HG03135 (cell line): ENCODE results near the gene LRG1.
"Not testable (repeated sequence)": the region's sequence is repeated elsewhere in the genome, so short reads cannot be mapped to it uniquely, and the experiment has no call there.

Experiments
- ATAC-seq: cut with Tn5 transposase; IDR thresholded peaks from one replicate; pipeline ENCODE4 v1.9.1; 2021; ENCODE audit warnings: mild to moderate bottlenecking, moderate library complexity; ENCODE audit not compliant: unreplicated experiment

LRG1 gene

DNA sequence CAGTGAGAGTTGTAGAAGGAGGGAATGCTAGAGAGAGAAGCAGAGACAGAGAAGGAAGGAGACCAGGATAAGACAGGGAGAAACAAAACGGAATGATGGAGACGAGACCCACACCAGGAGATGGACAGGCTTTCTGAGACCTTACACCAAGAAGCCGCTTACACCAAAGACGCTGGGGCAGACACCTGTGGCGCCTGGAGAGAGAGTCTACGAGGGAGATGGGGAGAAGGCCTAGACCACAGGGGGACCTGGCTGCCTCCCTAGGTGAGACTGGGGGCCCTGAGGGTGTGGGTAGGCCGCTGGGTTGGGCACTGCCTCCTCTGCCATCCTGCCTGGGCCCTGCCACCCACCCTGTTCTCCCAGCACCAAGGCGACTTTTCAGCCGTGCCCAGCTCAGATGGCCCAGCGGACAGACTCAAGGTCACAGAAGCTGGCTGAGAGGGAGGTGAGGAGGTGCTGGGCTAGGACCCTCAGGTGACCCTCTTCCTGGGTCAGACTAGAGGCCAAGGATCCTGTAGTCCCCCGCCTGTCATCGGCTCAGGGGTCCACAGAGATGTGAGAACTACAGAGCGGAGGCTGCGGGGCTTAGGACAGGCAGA lies 9.8 kb downstream of the LRG1 start:
- no peak for ATAC-seq

DNA sequence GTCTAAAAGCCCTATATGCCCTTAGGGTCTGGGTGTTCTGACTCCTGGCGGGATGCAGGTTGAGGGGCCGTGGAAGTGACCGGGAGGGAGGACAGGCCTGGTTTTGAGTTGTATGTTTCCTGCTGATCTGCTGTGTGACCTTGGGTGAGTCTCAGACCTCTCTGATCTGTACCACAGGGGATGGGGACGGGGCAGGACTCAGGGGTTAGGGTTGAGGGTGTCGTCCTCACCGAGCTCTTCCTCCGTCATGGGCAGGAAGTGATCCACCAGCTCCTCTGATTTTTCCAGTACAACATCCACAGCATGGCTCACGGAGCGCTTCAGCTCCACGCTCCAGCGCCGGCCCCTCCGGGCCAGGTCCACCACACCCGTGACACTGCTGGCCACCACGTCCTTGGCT lies 11.0 kb downstream of the LRG1 start:
- no peak for ATAC-seq

- ATAC-seq = not testable (repeated sequence)
Observed at GRCh38 chr19:4527377-4527776, 12.5 kb downstream of the LRG1 start.

DNA sequence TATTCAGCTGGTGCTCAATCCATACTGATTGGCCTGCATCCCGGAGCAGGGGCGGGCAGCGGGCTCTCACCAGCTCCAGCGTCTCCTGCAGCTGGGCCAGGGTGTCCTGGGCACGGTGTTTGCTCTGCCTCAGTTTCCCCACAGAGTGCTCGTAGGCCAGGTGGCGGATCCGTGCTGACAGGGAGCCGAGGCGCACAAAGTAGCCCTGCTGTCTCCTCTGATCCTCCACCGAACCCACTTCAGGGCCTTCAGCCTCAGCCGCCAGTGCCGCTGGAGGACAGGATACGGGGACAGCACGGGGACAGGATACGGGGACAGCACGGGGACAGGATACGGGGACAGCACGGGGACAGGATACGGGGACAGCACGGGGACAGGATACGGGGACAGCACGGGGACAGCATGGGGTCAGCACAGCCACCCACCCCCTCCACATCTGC lies 14.3 kb downstream of the LRG1 start:
- no peak for ATAC-seq

- ATAC-seq = no peak
Observed at GRCh38 chr19:4524808-4525562, 14.9 kb downstream of the LRG1 start.

- no peak for ATAC-seq
Observed at GRCh38 chr19:4523306-4524110, 16.3 kb downstream of the LRG1 start.

GRCh38 chr19:4522291-4523002 lies 17.4 kb downstream of the LRG1 start:
- ATAC-seq = no peak

DNA sequence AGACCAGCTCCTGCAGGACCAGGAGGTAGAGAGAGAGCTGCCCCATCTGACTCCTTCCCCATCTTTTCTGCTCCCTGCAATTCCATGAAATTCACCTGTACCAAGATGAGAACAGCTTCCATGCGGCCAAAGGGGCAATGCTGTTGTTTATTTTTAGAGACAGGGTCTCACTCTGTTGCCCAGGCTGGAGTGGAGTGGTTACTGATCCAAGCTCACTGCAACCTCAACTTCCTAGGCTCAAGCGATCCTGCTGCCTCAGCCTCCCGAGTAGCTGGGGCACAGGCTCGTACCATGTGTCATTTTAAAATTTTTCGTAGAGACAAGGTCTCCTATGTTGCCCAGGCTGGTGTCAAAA lies 18.0 kb downstream of the LRG1 start:
- ATAC-seq = no peak

DNA sequence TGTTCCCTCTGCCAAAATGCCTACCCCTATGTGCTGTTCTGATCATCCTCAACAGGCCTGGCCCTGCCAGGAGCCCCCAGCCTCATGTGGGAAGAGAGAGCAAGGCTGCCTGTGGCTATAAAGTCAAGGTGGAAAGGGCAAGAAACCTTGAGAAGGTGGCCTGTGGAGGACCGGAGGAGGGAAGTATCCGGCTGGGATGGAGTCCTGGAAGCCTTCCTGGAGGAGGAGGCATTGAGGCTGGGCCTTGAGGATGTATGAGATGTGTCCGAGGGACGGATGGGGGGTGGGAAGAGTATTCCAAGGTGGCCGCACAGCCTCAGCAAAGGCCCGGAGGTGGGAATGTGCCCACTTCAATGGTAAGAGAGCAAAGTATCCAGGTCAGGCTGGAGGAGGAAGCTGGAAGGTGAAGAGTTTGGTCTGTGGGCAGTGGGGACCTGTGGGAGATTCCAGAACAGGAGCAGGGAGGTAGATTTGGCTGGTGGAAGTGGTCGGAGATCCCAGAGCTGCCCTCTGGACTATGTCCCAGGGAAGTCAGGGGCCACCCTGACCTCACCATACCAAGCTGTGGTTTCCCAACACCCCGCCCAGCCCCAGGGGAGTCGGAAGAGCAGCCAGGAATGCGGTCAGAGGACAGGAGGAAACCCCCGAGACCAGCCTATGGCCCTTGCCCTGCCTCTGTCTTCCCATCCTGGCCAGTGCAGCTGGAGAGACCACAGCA lies 18.5 kb downstream of the LRG1 start:
- no peak for ATAC-seq

GRCh38 chr19:4519521-4520277 lies 20.1 kb downstream of the LRG1 start:
- no peak for ATAC-seq

GRCh38 chr19:4519172-4519496 lies 20.7 kb downstream of the LRG1 start:
- ATAC-seq = no peak

GRCh38 chr19:4518345-4519171 lies 21.3 kb downstream of the LRG1 start, which contains the start of gene PLIN4:
PLIN4 (minus strand) TSS chr19:4518486; CDS start chr19:4518272, 214 bp downstream.
- no peak for ATAC-seq

- ATAC-seq = no peak
Observed at GRCh38 chr19:4517451-4518057, 22.3 kb downstream of the LRG1 start.

- ATAC-seq = no peak
Observed at GRCh38 chr19:4516939-4517300, 22.9 kb downstream of the LRG1 start.

DNA sequence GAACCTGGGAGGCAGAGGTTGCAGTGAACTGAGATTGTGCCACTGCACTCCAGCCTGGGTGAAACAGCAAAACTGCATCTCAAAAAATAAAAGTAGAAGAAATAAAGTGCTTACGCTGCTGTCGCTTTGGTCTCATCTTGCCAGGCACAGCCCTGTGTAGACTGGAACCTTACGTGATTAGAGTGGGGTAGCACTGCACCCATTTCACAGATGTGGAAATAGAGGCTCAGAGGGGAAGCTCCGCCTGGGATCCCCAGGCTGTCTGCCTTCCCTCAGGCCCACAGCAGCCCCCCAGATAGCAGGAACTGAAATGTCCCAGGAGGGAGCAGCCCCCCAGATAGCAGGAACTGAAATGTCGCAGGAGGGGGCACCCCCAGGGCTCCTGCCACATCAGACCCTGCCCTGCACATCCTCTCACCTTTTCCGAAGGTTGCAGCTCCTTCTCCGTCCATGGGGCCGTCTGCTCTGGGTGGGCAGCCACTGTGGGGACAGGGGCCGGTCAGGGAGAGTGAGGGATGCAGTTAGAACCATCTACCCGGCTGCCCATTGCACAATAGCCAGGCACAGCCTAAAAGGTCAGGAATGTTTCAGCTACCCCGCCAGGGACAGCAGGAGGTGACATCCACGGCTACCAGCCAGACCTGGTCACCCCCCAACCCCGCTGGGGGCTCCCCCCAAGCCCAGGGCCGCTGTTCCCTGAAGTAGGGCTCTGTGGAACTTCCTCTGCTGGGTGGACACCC lies 23.5 kb downstream of the LRG1 start:
- no peak for ATAC-seq

GRCh38 chr19:4515732-4516131 lies 24.1 kb downstream of the LRG1 start:
- ATAC-seq = no peak

GRCh38 chr19:4513248-4513647 lies 26.6 kb downstream of the LRG1 start:
- ATAC-seq = no peak

GRCh38 chr19:4512070-4512469 lies 27.8 kb downstream of the LRG1 start:
- no peak for ATAC-seq
